ENCODE measurements around the gene EYA2. TPM values are rescaled to one million over a fixed set of nuclear protein-coding genes. Genes with fewer than 3 reads are reported as not detected.

EYA2 gene
- total RNA-seq, 1 experiment from 2014 or later = 0.25 TPM

- Histone ChIP-seq H3K36me3 (ENCODE audit: control insufficient read depth, insufficient read depth, low read length) (no peaks in the 10 kb centered on the region), H3K9me3 (no peaks in the 10 kb centered on the region; the same call in 1 of the 2 replicates), H3K4me3 (ENCODE audit: low read depth, low read length) (no peak overlapping the region), H3K27me3 (replicated peaks; ENCODE audit: control insufficient read depth, insufficient read depth, low read length) (no peaks in the 10 kb centered on the region), H3K4me1 (no peaks in the 10 kb centered on the region)
- no peak for DNase-seq
- Mint-ChIP-seq H3K9me3 (ENCODE audit: unreplicated experiment) (no peaks in the 10 kb centered on the region), H3K27me3 (ENCODE audit: insufficient read depth, unreplicated experiment) (no peaks in the 10 kb centered on the region), H3K27ac (ENCODE audit: unreplicated experiment) (no peak overlapping the region), H3K4me3 (ENCODE audit: unreplicated experiment) (no peak overlapping the region), H3K4me1 (ENCODE audit: low read depth, unreplicated experiment) (no peaks in the 10 kb centered on the region), H3K36me3 (ENCODE audit: insufficient read depth, unreplicated experiment) (no peaks in the 10 kb centered on the region)
- intact Hi-C loops (cut with micrococcal nuclease; ENCODE audit: unreplicated experiment) = no loop called here
- no TSS peak for BruUV-seq (replicated peaks)
- ChIA-PET CTCF (no interaction called here), POLR2A (no interaction called here)
- TF ChIP-seq CTCF (IDR thresholded peaks at IDR 0.05; ENCODE audit: insufficient read depth in 1 of 2, low read depth in 1 of 2, low read length in 1 of 2, severe bottlenecking in 1 of 2, unreplicated experiment in 1 of 2) = no peak
These were observed 273.2 kb downstream of the EYA2 start for GRCh38 chr20:47167846-47168245.

GRCh38 chr20:47172579-47172978 lies 277.9 kb downstream of the EYA2 start:
- Mint-ChIP-seq H3K4me1 (ENCODE audit: low read depth, unreplicated experiment) (no peaks in the 10 kb centered on the region), H3K4me3 (ENCODE audit: unreplicated experiment) (no peak overlapping the region), H3K27ac (ENCODE audit: unreplicated experiment) (no peak overlapping the region), H3K27me3 (ENCODE audit: insufficient read depth, unreplicated experiment) (no peaks in the 10 kb centered on the region), H3K9me3 (ENCODE audit: unreplicated experiment) (no peaks in the 10 kb centered on the region), H3K36me3 (ENCODE audit: insufficient read depth, unreplicated experiment) (no peaks in the 10 kb centered on the region)
- Histone ChIP-seq H3K36me3 (ENCODE audit: control insufficient read depth, insufficient read depth, low read length) (no peaks in the 10 kb centered on the region), H3K4me1 (no peaks in the 10 kb centered on the region), H3K9me3 (no peaks in the 10 kb centered on the region; the same call in 1 of the 2 replicates), H3K27me3 (replicated peaks; ENCODE audit: control insufficient read depth, insufficient read depth, low read length) (no peaks in the 10 kb centered on the region), H3K4me3 (ENCODE audit: low read depth, low read length) (no peak overlapping the region)
- CTCF ChIA-PET = no interaction called here
- POLR2A ChIA-PET = no interaction called here
- no peak for TF ChIP-seq CTCF (IDR thresholded peaks at IDR 0.05; ENCODE audit: insufficient read depth in 1 of 2, low read depth in 1 of 2, low read length in 1 of 2, severe bottlenecking in 1 of 2, unreplicated experiment in 1 of 2)
- intact Hi-C loops (cut with micrococcal nuclease; ENCODE audit: unreplicated experiment) = no loop called here
- BruUV-seq (replicated peaks) = no TSS peak
- no peak for DNase-seq

GRCh38 chr20:47173596-47174216 lies 279.1 kb downstream of the EYA2 start:
- Histone ChIP-seq H3K4me3 (ENCODE audit: low read depth, low read length) (no peak overlapping the region), H3K36me3 (ENCODE audit: control insufficient read depth, insufficient read depth, low read length) (no peaks in the 10 kb centered on the region), H3K4me1 (no peaks in the 10 kb centered on the region), H3K27me3 (replicated peaks; ENCODE audit: control insufficient read depth, insufficient read depth, low read length) (no peaks in the 10 kb centered on the region), H3K9me3 (no peaks in the 10 kb centered on the region)
- Mint-ChIP-seq H3K36me3 (ENCODE audit: insufficient read depth, unreplicated experiment) (no peaks in the 10 kb centered on the region), H3K27ac (ENCODE audit: unreplicated experiment) (no peak overlapping the region), H3K4me3 (ENCODE audit: unreplicated experiment) (no peak overlapping the region), H3K27me3 (ENCODE audit: insufficient read depth, unreplicated experiment) (no peaks in the 10 kb centered on the region), H3K9me3 (ENCODE audit: unreplicated experiment) (no peaks in the 10 kb centered on the region), H3K4me1 (ENCODE audit: low read depth, unreplicated experiment) (no peaks in the 10 kb centered on the region)
- intact Hi-C loops (cut with micrococcal nuclease; ENCODE audit: unreplicated experiment) = no loop called here
- ChIA-PET CTCF (interaction anchor here (2.3 kb wide), 1 partner anchor 421 kb away, joined by 9 read pairs; no protein-coding TSS in a partner anchor), POLR2A (no interaction called here)
- peak; percentile 35 to 44 for TF ChIP-seq CTCF (IDR thresholded peaks at IDR 0.05; ENCODE audit: insufficient read depth in 1 of 2, low read depth in 1 of 2, low read length in 1 of 2, severe bottlenecking in 1 of 2, unreplicated experiment in 1 of 2)
- no TSS peak for BruUV-seq (replicated peaks)
- DNase-seq = peak in 1 of 2 experiments; percentile 42

Measured in Caco-2 (cell line).